Body of pancreas (tissue), 4 donors: Measurements from ENCODE around the gene KDM2A. TPM values are rescaled to one million over a fixed set of nuclear protein-coding genes. Genes with fewer than 3 reads are reported as not detected.
"Not testable (repeated sequence)": the region's sequence is repeated elsewhere in the genome, so short reads cannot be mapped to it uniquely, and the experiment has no call there.

ENCODE experiments used
- ATAC-seq: fragments of 150-250 bp; one replicate; pipeline ENCODE4 v1.9.1; 2016
- DNase-seq, 4 donors: peaks; one replicate each; pipeline ENCODE4 v3.0.0-alpha.2; 2019
- H3K27ac ChIP-seq, 4 donors: fragments of 200-600 bp; sonication (generic); 1 replicate in 3 of 4; 2 replicates in 1 of 4; pipeline versions ENCODE4 v1.5.1 to v1.6.1; 2016 to 2019; ENCODE audit warnings: mild to moderate bottlenecking in 1 of 4, mixed read lengths in 1 of 4, moderate library complexity in 1 of 4
- H3K27me3 ChIP-seq, 2 donors: fragments of 200-600 bp; sonication (generic); one replicate each; pipeline ENCODE4 v1.6.0; 2016; ENCODE audit warnings: mild to moderate bottlenecking in 1 of 2
- H3K36me3 ChIP-seq, 2 donors: fragments of 200-600 bp; sonication (generic); replicated peaks in 1 of 2; 2 replicates each; pipeline ENCODE4 v1.5.1; 2016; ENCODE audit warnings: low read depth in 2 of 2; ENCODE audit not compliant: insufficient read depth in 1 of 2
- H3K4me1 ChIP-seq: fragments of 200-600 bp; sonication (generic); one replicate; pipeline ENCODE4 v1.6.0; 2016
- H3K4me3 ChIP-seq, 2 donors: fragments of 200-600 bp; sonication (generic); 1 replicate in 1 of 2; 2 replicates in 1 of 2; pipeline ENCODE4 v1.5.1; 2016 to 2019
- H3K9me3 ChIP-seq, 3 donors: fragments of 200-600 bp; sonication (generic); 1 replicate in 2 of 3; 2 replicates in 1 of 3; pipeline ENCODE4 v1.5.1; 2016
- CTCF ChIP-seq, 7 experiments: fragments of 450-650 bp in 4 of 7; fragments of 200-600 bp in 3 of 7; sonication (generic) in 3 of 7; IDR thresholded peaks; one replicate each; pipeline ENCODE4 v1.5.1; 2016 to 2019; ENCODE audit warnings: antibody characterized with exemption in 7 of 7
- POLR2A ChIP-seq, 3 donors: fragments of 450-650 bp; IDR thresholded peaks; one replicate each; pipeline ENCODE4 v1.6.1; 2016; ENCODE audit warnings: antibody characterized with exemption in 3 of 3, mild to moderate bottlenecking in 2 of 3
- WGBS, 2 donors: methylation state at CpG; one replicate each; pipeline ENCODE4 v1.1.5; 2017; 5-methylcytosine and 5-hydroxymethylcytosine counted together
- intact Hi-C: fragments of 100-400 bp; cut with DNase I; formaldehyde crosslinking; loops from one replicate; pipeline ENCODE4 v1.15.1; 2023
- total RNA-seq, 2 donors: library from RNA; depleted of rRNA; stranded (reverse); fragments of >200 nt; gene quantifications; one replicate each; pipeline ENCODE4 v1.1.0, GENCODE V29; 2016

The KDM2A gene
- total RNA-seq, 2 donors from 2014 or later, result 26.5 to 29.0 TPM

- Histone ChIP-seq H3K4me1 (no peaks in the 10 kb centered on the region), H3K9me3 (no peaks in the 10 kb centered on the region), H3K4me3 (no peak overlapping the region), H3K27me3 (no peaks in the 10 kb centered on the region), H3K27ac (no peak overlapping the region), H3K36me3 (peaks cover 26 to 45% of the 10 kb centered on the region in 2 donors)
- no peak for TF ChIP-seq CTCF (IDR thresholded peaks at IDR 0.05)
- no peak for TF ChIP-seq POLR2A (IDR thresholded peaks at IDR 0.05)
- 83 to 88% methylated on average over 14 to 15 of the region's 15 CpGs for WGBS, 2 donors
- ATAC-seq (no peak), DNase-seq (no peak)
- intact Hi-C loops, result no loop called here
Observed at GRCh38 chr11:67254798-67255197, 135.7 kb downstream of the KDM2A start.

GRCh38 chr11:67255353-67255752, 136.3 kb downstream of the KDM2A start:
- intact Hi-C loops, result no loop called here

GRCh38 chr11:67255864-67256263, 136.8 kb downstream of the KDM2A start:
- H3K36me3 ChIP-seq, result peaks cover 20 to 35% of the 10 kb centered on the region in 2 donors
- ATAC-seq, result no peak
- WGBS, 2 donors, result 83 to 85% methylated on average over 4 to 8 of the region's 8 CpGs

More at GRCh38 chr11:67255353-67255752, 136.3 kb downstream of the KDM2A start:
- TF ChIP-seq CTCF (IDR thresholded peaks at IDR 0.05) (no peak), POLR2A (IDR thresholded peaks at IDR 0.05) (no peak)
- no peak for DNase-seq
- no peaks in the 10 kb centered on the region for H3K27me3 ChIP-seq
- H3K4me3 ChIP-seq, result no peak overlapping the region
- H3K4me1 ChIP-seq, result no peaks in the 10 kb centered on the region
- no peaks in the 10 kb centered on the region for H3K9me3 ChIP-seq
- no peak for ATAC-seq
- H3K36me3 ChIP-seq, result peaks cover 23 to 40% of the 10 kb centered on the region in 2 donors
- WGBS, 2 donors, result 86 to 89% methylated on average over 10 of the region's 10 CpGs
- H3K27ac ChIP-seq, result no peak overlapping the region

GRCh38 chr11:67256477-67257135, 137.5 kb downstream of the KDM2A start:
- Histone ChIP-seq H3K36me3 (peaks cover 20 to 30% of the 10 kb centered on the region in 2 donors), H3K4me1 (peaks cover 7% of the 10 kb centered on the region), H3K27me3 (no peaks in the 10 kb centered on the region), H3K27ac (no peak overlapping the region), H3K9me3 (no peaks in the 10 kb centered on the region), H3K4me3 (no peak overlapping the region)
- TF ChIP-seq CTCF (IDR thresholded peaks at IDR 0.05) (no peak), POLR2A (IDR thresholded peaks at IDR 0.05) (no peak)
- DNase-seq (no peak), ATAC-seq (no peak)
- WGBS, 2 donors, result 79 to 81% methylated on average over 5 of the region's 5 CpGs
- intact Hi-C loops, result no loop called here

More at GRCh38 chr11:67255864-67256263, 136.8 kb downstream of the KDM2A start:
- no peak for TF ChIP-seq CTCF (IDR thresholded peaks at IDR 0.05)
- TF ChIP-seq POLR2A (IDR thresholded peaks at IDR 0.05), result no peak
- no peak overlapping the region for H3K27ac ChIP-seq
- H3K4me3 ChIP-seq, result no peak overlapping the region
- H3K9me3 ChIP-seq, result no peaks in the 10 kb centered on the region
- H3K27me3 ChIP-seq, result no peaks in the 10 kb centered on the region
- no peak for DNase-seq
- intact Hi-C loops, result no loop called here
- no peaks in the 10 kb centered on the region for H3K4me1 ChIP-seq

- peaks cover 19% of the 10 kb centered on the region for H3K4me1 ChIP-seq
- H3K36me3 ChIP-seq, result peaks cover 1 to 5% of the 10 kb centered on the region in 2 donors
- TF ChIP-seq CTCF (IDR thresholded peaks at IDR 0.05), result no peak
- no peak for TF ChIP-seq POLR2A (IDR thresholded peaks at IDR 0.05)
- no peak for ATAC-seq
- peak in 1 of 4 donors; percentile 5 for DNase-seq
- no peaks in the 10 kb centered on the region for H3K27me3 ChIP-seq
- H3K4me3 ChIP-seq, result no peak overlapping the region
- intact Hi-C loops, result loop anchor here (5.0 kb wide), 1 partner anchor 127 kb away; no protein-coding TSS in a partner anchor
- no peaks in the 10 kb centered on the region for H3K9me3 ChIP-seq
- WGBS, 2 donors, result 74 to 89% methylated on average over 4 to 6 of the region's 6 CpGs
- no peak overlapping the region for H3K27ac ChIP-seq
Observed at GRCh38 chr11:67260406-67260805, 141.3 kb downstream of the KDM2A start.

GRCh38 chr11:67260885-67261639, 142.0 kb downstream of the KDM2A start:
- not testable (repeated sequence) for H3K36me3 ChIP-seq, H3K27me3 ChIP-seq, H3K9me3 ChIP-seq, H3K27ac ChIP-seq, H3K4me3 ChIP-seq, ATAC-seq
- 27 to 38% methylated on average over 20 to 48 of the region's 50 CpGs for WGBS, 2 donors
- peaks cover 24% of the 10 kb centered on the region for H3K4me1 ChIP-seq
- intact Hi-C loops, result loop anchor here (5.0 kb wide), 1 partner anchor 126 kb away; no protein-coding TSS in a partner anchor
- DNase-seq, result peak in 3 of 4 donors; percentile 35 to 65 (median 59)
